ENCODE measurements around the gene SH2B2.

GRCh38 chr7:102284399-102284798, 2.3 kb upstream of the SH2B2 start:
- TF ChIP-seq CTCF (IDR thresholded peaks at IDR 0.05) (no peak), POLR2A (IDR thresholded peaks at IDR 0.05) (no peak), POLR2AphosphoS5 (IDR thresholded peaks at IDR 0.05; ENCODE audit: insufficient read depth in 1 of 2, low read depth in 1 of 2) (no peak)
